OCI-LY3 (cell line): ENCODE data around the gene NCOA6.

Experiments
- H2AFZ ChIP-seq: fragments of 200-600, 300-600 bp; shearing (Covaris generic); 2 replicates; pipeline ENCODE4 v1.6.0; 2014; ENCODE audit warnings: antibody characterized with exemption, low read depth, low read length
- H3K27ac ChIP-seq: fragments of 200-600, 300-600 bp; sonication (generic); 2 replicates; pipeline ENCODE4 v1.5.1; 2014; ENCODE audit warnings: mild to moderate bottlenecking, low read length, moderate library complexity, mixed read lengths
- H3K27me3 ChIP-seq: fragments of 200-600, 300-600 bp; sonication (generic); 2 replicates; pipeline ENCODE4 v1.6.1; 2014; ENCODE audit warnings: low read depth, low read length, mixed read lengths
- H3K36me3 ChIP-seq: fragments of 200-600, 300-600 bp; sonication (generic); replicated peaks from 2 replicates; pipeline ENCODE3; 2014; ENCODE audit warnings: low read depth, low read length, mixed read lengths
- H3K4me1 ChIP-seq: fragments of 300-600, 200-600 bp; sonication (generic); 2 replicates; pipeline ENCODE4 v1.6.1; 2014; ENCODE audit warnings: low read length, mixed read lengths
- H3K4me2 ChIP-seq: fragments of 200-600, 300-600 bp; sonication (generic); 2 replicates; pipeline ENCODE4 v1.6.1; 2014; ENCODE audit warnings: low read length, mixed read lengths
- H3K4me3 ChIP-seq: fragments of 300-600, 200-600 bp; sonication (generic); 2 replicates; pipeline ENCODE4 v1.5.1; 2014; ENCODE audit warnings: antibody characterized with exemption, mild to moderate bottlenecking, low read length, moderate library complexity
- H3K79me2 ChIP-seq: fragments of 300-600, 200-600 bp; shearing (Covaris generic); 2 replicates; pipeline ENCODE4 v1.6.1; 2014; ENCODE audit warnings: mild to moderate bottlenecking, low read length, mixed read lengths
- H3K9ac ChIP-seq: fragments of 300-600, 200-600 bp; shearing (Covaris generic); 2 replicates; pipeline ENCODE4 v1.6.0; 2014; ENCODE audit warnings: mild to moderate bottlenecking, low read length, moderate library complexity
- H3K9me3 ChIP-seq: fragments of 200-600, 300-600 bp; shearing (Covaris generic); 2 replicates; pipeline ENCODE4 v1.6.1; 2014; ENCODE audit warnings: low read length, mixed read lengths; ENCODE audit not compliant: insufficient read depth
- H4K20me1 ChIP-seq: fragments of 200-600, 300-600 bp; sonication (generic); 2 replicates; pipeline ENCODE4 v1.6.1; 2016; ENCODE audit warnings: low read length, mixed read lengths; ENCODE audit not compliant: insufficient read depth
- CTCF ChIP-seq: fragments of 200-600, 300-600 bp; sonication (generic); IDR thresholded peaks from 2 replicates; pipeline ENCODE4 v1.5.1; 2014; ENCODE audit warnings: antibody characterized with exemption, low read length, low read depth
- EZH2phosphoT487 ChIP-seq: fragments of 200-600 bp; shearing (Covaris generic); IDR thresholded peaks from 2 replicates; pipeline ENCODE4 v1.6.1; 2018; ENCODE audit warnings: antibody characterized with exemption, mixed run types, low read depth

NCOA6 gene

GRCh38 chr20:34754611-34755010, 70.8 kb downstream of the NCOA6 start:
- H3K4me1 ChIP-seq, result peaks cover 31% of the 10 kb centered on the region
- H2AFZ ChIP-seq, result no peak overlapping the region
- H3K79me2 ChIP-seq, result no peaks in the 10 kb centered on the region
- TF ChIP-seq EZH2phosphoT487, result no peak
- no peak for TF ChIP-seq CTCF
- no peak overlapping the region for H3K9ac ChIP-seq
- H4K20me1 ChIP-seq, result peaks cover 13% of the 10 kb centered on the region; the same call in 1 of the 2 replicates
- H3K36me3 ChIP-seq, result peaks cover 57% of the 10 kb centered on the region
- H3K27ac ChIP-seq, result no peak overlapping the region
- H3K4me2 ChIP-seq, result peak overlapping the region; percentile 44; the same call in 1 of the 2 replicates
- H3K9me3 ChIP-seq, result no peaks in the 10 kb centered on the region; the same call in 1 of the 2 replicates
- H3K27me3 ChIP-seq, result no peaks in the 10 kb centered on the region
- no peak overlapping the region for H3K4me3 ChIP-seq

- H4K20me1 ChIP-seq, result peaks cover 13% of the 10 kb centered on the region; the same call in 1 of the 2 replicates
- peaks cover 61% of the 10 kb centered on the region for H3K36me3 ChIP-seq
- no peak overlapping the region for H2AFZ ChIP-seq
- H3K9ac ChIP-seq, result no peak overlapping the region
- H3K27ac ChIP-seq, result no peak overlapping the region
- H3K27me3 ChIP-seq, result no peaks in the 10 kb centered on the region
- H3K4me3 ChIP-seq, result no peak overlapping the region
- no peaks in the 10 kb centered on the region; the same call in 1 of the 2 replicates for H3K9me3 ChIP-seq
- H3K79me2 ChIP-seq, result no peaks in the 10 kb centered on the region
- no peak for TF ChIP-seq EZH2phosphoT487
- 0 out of 2 replicates have a peak, but pooled peaks have one; percentile 13 for TF ChIP-seq CTCF
- H3K4me2 ChIP-seq, result no peak overlapping the region
- H3K4me1 ChIP-seq, result peaks cover 31% of the 10 kb centered on the region
Measured at GRCh38 chr20:34753706-34754461, 71.6 kb downstream of the NCOA6 start.

GRCh38 chr20:34751453-34751852, 74.0 kb downstream of the NCOA6 start:
- no peak overlapping the region for H3K4me3 ChIP-seq

More at GRCh38 chr20:34751453-34751852, 74.0 kb downstream of the NCOA6 start:
- no peaks in the 10 kb centered on the region for H3K79me2 ChIP-seq
- no peak overlapping the region for H3K27ac ChIP-seq
- peaks cover 28% of the 10 kb centered on the region for H3K4me1 ChIP-seq
- H3K36me3 ChIP-seq, result peaks cover 42% of the 10 kb centered on the region
- peaks cover 13% of the 10 kb centered on the region; the same call in 1 of the 2 replicates for H4K20me1 ChIP-seq
- no peaks in the 10 kb centered on the region for H3K27me3 ChIP-seq
- H2AFZ ChIP-seq, result no peak overlapping the region
- no peak overlapping the region for H3K4me2 ChIP-seq
- H3K9ac ChIP-seq, result no peak overlapping the region
- TF ChIP-seq EZH2phosphoT487, result no peak
- TF ChIP-seq CTCF, result no peak
- H3K9me3 ChIP-seq, result no peaks in the 10 kb centered on the region; the same call in 1 of the 2 replicates
